ENCODE results near the gene PLA2G5.

The PLA2G5 gene

DNA sequence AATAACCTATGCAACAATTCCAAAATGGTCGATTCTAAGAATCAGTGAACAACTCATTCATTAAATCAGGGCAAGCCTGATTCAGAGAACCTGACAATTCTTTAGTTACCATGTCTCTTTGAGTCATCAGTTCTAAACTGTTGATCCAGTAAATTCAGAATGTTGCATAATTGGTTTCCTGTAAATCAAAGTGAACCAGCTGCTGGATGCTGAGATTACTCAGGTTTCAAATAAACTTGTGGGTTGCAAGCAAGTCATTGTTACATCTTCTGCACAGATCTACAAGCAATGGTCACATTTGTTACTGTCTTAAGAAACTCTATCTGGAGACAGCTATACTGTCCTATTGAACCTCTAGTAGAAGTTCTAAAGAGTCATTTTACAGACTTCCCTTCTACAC lies 32.9 kb downstream of the PLA2G5 start:
- TF ChIP-seq EZH2 (IDR thresholded peaks at IDR 0.05; ENCODE audit: borderline replicate concordance, low read length) = no peak
- TF ChIP-seq, protein P1, sequence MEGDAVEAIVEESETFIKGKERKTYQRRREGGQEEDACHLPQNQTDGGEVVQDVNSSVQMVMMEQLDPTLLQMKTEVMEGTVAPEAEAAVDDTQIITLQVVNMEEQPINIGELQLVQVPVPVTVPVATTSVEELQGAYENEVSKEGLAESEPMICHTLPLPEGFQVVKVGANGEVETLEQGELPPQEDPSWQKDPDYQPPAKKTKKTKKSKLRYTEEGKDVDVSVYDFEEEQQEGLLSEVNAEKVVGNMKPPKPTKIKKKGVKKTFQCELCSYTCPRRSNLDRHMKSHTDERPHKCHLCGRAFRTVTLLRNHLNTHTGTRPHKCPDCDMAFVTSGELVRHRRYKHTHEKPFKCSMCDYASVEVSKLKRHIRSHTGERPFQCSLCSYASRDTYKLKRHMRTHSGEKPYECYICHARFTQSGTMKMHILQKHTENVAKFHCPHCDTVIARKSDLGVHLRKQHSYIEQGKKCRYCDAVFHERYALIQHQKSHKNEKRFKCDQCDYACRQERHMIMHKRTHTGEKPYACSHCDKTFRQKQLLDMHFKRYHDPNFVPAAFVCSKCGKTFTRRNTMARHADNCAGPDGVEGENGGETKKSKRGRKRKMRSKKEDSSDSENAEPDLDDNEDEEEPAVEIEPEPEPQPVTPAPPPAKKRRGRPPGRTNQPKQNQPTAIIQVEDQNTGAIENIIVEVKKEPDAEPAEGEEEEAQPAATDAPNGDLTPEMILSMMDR (IDR thresholded peaks at IDR 0.05; ENCODE audit: low read length) = no peak
- Histone ChIP-seq H4K20me1 (ENCODE audit: insufficient read depth, low read length) (no peaks in the 10 kb centered on the region), H3F3A (ENCODE audit: insufficient read depth, low read length) (no peaks in the 10 kb centered on the region), H3K4me1 (ENCODE audit: insufficient read depth, low read length, severe bottlenecking) (no peaks in the 10 kb centered on the region), H3K27me3 (ENCODE audit: insufficient read depth, low read length) (no peaks in the 10 kb centered on the region; the same call in 1 of the 2 replicates), H3K9me2 (ENCODE audit: low read depth, low read length) (no peaks in the 10 kb centered on the region), H3K4me2 (ENCODE audit: low read length) (no peak overlapping the region), H3K27ac (ENCODE audit: low read depth, low read length, poor library complexity, severe bottlenecking) (no peak overlapping the region), H3K9ac (ENCODE audit: low read length) (no peak overlapping the region), H3K9me3 (ENCODE audit: low read length) (no peaks in the 10 kb centered on the region), H3K36me3 (ENCODE audit: insufficient read depth, low read length) (no peaks in the 10 kb centered on the region), H3K79me2 (ENCODE audit: insufficient read depth, low read length) (no peaks in the 10 kb centered on the region), H2AFZ (ENCODE audit: low read length) (no peak overlapping the region), H3K4me3 (ENCODE audit: low read depth, low read length, poor library complexity, severe bottlenecking) (no peak overlapping the region)

DNA sequence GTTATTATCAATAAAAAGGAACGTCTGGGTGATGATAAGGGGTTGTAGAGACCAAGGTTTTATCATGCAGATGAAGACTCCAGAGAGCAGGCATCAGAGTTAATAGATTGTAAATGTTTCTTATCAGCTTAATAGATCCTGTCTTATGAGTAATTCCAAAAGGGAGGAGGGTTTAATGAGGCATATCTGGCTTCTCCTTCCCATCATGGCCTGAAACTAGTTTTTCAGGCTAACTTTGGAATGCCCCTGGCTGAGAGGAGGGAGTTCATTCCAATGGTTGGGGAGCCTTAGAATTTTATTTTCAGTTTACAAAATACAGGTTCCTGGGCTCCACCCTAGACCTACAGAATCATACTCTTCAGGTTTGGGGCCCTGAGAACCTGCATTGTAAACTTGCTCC lies 35.9 kb downstream of the PLA2G5 start:
- H3K4me3 ChIP-seq (ENCODE audit: low read depth, low read length, poor library complexity, severe bottlenecking) = no peak overlapping the region
- H3K27me3 ChIP-seq (ENCODE audit: insufficient read depth, low read length) = no peaks in the 10 kb centered on the region; the same call in 1 of the 2 replicates
- H3K9me2 ChIP-seq (ENCODE audit: low read depth, low read length) = no peaks in the 10 kb centered on the region
- H3K27ac ChIP-seq (ENCODE audit: low read depth, low read length, poor library complexity, severe bottlenecking) = no peak overlapping the region
- no peaks in the 10 kb centered on the region for H4K20me1 ChIP-seq (ENCODE audit: insufficient read depth, low read length)
- no peaks in the 10 kb centered on the region for H3F3A ChIP-seq (ENCODE audit: insufficient read depth, low read length)
- TF ChIP-seq EZH2 (IDR thresholded peaks at IDR 0.05; ENCODE audit: borderline replicate concordance, low read length) = no peak
- no peaks in the 10 kb centered on the region for H3K79me2 ChIP-seq (ENCODE audit: insufficient read depth, low read length)
- no peaks in the 10 kb centered on the region for H3K36me3 ChIP-seq (ENCODE audit: insufficient read depth, low read length)
- no peak overlapping the region for H3K4me2 ChIP-seq (ENCODE audit: low read length)
- H3K4me1 ChIP-seq (ENCODE audit: insufficient read depth, low read length, severe bottlenecking) = no peaks in the 10 kb centered on the region
- H3K9me3 ChIP-seq (ENCODE audit: low read length) = no peaks in the 10 kb centered on the region
- H2AFZ ChIP-seq (ENCODE audit: low read length) = no peak overlapping the region
- no peak overlapping the region for H3K9ac ChIP-seq (ENCODE audit: low read length)

DNA sequence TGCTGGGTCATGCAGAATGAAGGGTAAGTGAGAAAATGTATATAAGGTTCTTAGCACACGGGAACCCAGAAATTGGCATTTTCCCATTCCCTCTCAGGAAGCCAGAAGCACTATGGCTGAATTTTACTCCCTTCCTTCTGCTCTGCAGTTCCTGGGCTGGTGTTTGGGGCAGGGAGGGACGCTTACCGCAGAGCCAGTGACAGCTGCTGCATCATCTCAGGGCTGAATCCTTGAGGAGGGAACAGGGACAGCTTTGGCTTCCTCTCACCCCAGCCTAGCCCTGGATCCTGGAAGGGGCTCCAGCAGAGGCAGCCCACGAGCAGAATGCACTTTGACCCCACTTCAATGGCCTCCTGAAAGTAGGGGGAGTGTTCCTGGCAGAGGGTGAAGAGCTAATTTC lies 37.4 kb downstream of the PLA2G5 start:
- no peaks in the 10 kb centered on the region for H3K9me2 ChIP-seq (ENCODE audit: low read depth, low read length)
- TF ChIP-seq EZH2 (IDR thresholded peaks at IDR 0.05; ENCODE audit: borderline replicate concordance, low read length) = no peak

DNA sequence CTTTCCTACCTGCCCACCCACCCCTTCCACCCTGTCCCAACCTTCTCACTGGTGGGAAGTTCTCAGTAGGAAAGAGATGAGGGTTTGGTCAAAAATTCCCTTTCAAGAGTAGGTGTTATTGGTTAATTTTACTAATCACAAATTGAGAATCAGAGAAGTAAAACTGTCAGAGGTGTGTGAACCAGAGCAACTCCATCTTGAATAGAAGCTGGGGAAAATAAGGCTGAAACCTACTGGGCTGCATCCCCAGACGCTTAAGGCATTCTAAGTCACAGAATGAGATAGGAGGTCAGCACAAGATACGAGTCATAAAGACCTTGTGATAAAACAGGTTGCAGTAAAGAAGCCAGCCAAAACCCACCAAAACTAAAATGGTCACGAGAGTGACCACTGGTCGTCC lies 37.8 kb downstream of the PLA2G5 start:
- no peaks in the 10 kb centered on the region for H3K9me3 ChIP-seq (ENCODE audit: low read length)
- H3K9me2 ChIP-seq (ENCODE audit: low read depth, low read length) = no peaks in the 10 kb centered on the region
- no peak overlapping the region for H3K27ac ChIP-seq (ENCODE audit: low read depth, low read length, poor library complexity, severe bottlenecking)
- no peak overlapping the region for H2AFZ ChIP-seq (ENCODE audit: low read length)
- no peaks in the 10 kb centered on the region; the same call in 1 of the 2 replicates for H3K27me3 ChIP-seq (ENCODE audit: insufficient read depth, low read length)
- no peaks in the 10 kb centered on the region for H3K36me3 ChIP-seq (ENCODE audit: insufficient read depth, low read length)
- no peaks in the 10 kb centered on the region for H3F3A ChIP-seq (ENCODE audit: insufficient read depth, low read length)
- no peaks in the 10 kb centered on the region for H3K4me1 ChIP-seq (ENCODE audit: insufficient read depth, low read length, severe bottlenecking)
- no peaks in the 10 kb centered on the region for H4K20me1 ChIP-seq (ENCODE audit: insufficient read depth, low read length)
- no peak overlapping the region for H3K4me3 ChIP-seq (ENCODE audit: low read depth, low read length, poor library complexity, severe bottlenecking)
- TF ChIP-seq, protein P1 (IDR thresholded peaks at IDR 0.05; ENCODE audit: low read length) = no peak
- TF ChIP-seq EZH2 (IDR thresholded peaks at IDR 0.05; ENCODE audit: borderline replicate concordance, low read length) = no peak
- no peaks in the 10 kb centered on the region for H3K79me2 ChIP-seq (ENCODE audit: insufficient read depth, low read length)
- no peak overlapping the region for H3K9ac ChIP-seq (ENCODE audit: low read length)
- no peak overlapping the region for H3K4me2 ChIP-seq (ENCODE audit: low read length)

More for the DNA sequence above, 37.4 kb downstream of the PLA2G5 start:
- Histone ChIP-seq H3K9ac (ENCODE audit: low read length) (no peak overlapping the region), H4K20me1 (ENCODE audit: insufficient read depth, low read length) (no peaks in the 10 kb centered on the region), H3K36me3 (ENCODE audit: insufficient read depth, low read length) (no peaks in the 10 kb centered on the region), H3F3A (ENCODE audit: insufficient read depth, low read length) (no peaks in the 10 kb centered on the region), H3K4me1 (ENCODE audit: insufficient read depth, low read length, severe bottlenecking) (no peaks in the 10 kb centered on the region), H2AFZ (ENCODE audit: low read length) (no peak overlapping the region), H3K79me2 (ENCODE audit: insufficient read depth, low read length) (no peaks in the 10 kb centered on the region), H3K4me2 (ENCODE audit: low read length) (no peak overlapping the region), H3K4me3 (ENCODE audit: low read depth, low read length, poor library complexity, severe bottlenecking) (no peak overlapping the region), H3K9me3 (ENCODE audit: low read length) (no peaks in the 10 kb centered on the region), H3K27me3 (ENCODE audit: insufficient read depth, low read length) (no peaks in the 10 kb centered on the region; the same call in 1 of the 2 replicates), H3K27ac (ENCODE audit: low read depth, low read length, poor library complexity, severe bottlenecking) (no peak overlapping the region)

Measured in OCI-LY1 (cell line).